ENCODE results near the gene CCDC78. TPM values are rescaled to one million over a fixed set of nuclear protein-coding genes. Genes with fewer than 3 reads are reported as not detected.

CCDC78 gene
- total RNA-seq, 1 experiment from 2014 or later = 20.2 TPM

DNA sequence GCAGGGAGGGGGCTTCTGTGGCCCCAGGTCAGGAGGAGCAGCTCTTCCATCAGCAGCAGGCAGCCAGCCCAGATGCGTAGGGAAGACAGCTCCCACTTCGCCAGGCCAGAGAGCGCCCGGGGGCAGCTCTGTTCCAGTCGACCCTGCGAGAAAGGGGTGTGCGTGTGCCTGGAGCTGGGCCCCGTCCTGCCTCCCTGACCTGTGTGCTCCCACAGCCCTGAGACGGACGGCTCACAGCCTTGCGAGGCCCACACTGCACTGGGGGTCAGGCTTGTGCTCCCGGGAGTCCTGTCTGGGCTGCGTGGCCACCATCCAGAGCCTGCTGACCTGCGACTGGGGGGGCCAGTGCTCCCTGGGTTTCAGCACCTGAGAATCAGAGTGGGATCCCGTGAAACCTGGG lies 33.8 kb upstream of the CCDC78 start:
- no peak for TF ChIP-seq FOXP1 (CRISPR knock-in tag; IDR thresholded peaks at IDR 0.05; ENCODE audit: borderline replicate concordance)
- TF ChIP-seq TP53 (CRISPR knock-in tag; IDR thresholded peaks at IDR 0.05) = no peak
- no peak for TF ChIP-seq CREM (CRISPR knock-in tag; IDR thresholded peaks at IDR 0.05)
- H3K27me3 Mint-ChIP-seq (ENCODE audit: low read depth) = peaks cover 6% of the 10 kb centered on the region; the same call in 1 of the 2 replicates
- DNase-seq (ENCODE audit: low spot score) = no peak
- no peak overlapping the region for H3K4me3 Mint-ChIP-seq
- H3K4me1 Mint-ChIP-seq = no peaks in the 10 kb centered on the region
- H3K36me3 Mint-ChIP-seq = no peaks in the 10 kb centered on the region; the same call in 1 of the 2 replicates
- ChIA-PET CTCF (interaction anchor here (0.9 to 1.6 kb wide), 6 partner anchors 14 to 47 kb away, joined by 3 to 4 read pairs (median 4); partner anchors contain the start of gene CIAO3), POLR2A (no interaction called here)
- ATAC-seq = no peak
- H3K9me3 Mint-ChIP-seq = peaks cover 5% of the 10 kb centered on the region
- H3K27ac Mint-ChIP-seq = no peak overlapping the region

DNA sequence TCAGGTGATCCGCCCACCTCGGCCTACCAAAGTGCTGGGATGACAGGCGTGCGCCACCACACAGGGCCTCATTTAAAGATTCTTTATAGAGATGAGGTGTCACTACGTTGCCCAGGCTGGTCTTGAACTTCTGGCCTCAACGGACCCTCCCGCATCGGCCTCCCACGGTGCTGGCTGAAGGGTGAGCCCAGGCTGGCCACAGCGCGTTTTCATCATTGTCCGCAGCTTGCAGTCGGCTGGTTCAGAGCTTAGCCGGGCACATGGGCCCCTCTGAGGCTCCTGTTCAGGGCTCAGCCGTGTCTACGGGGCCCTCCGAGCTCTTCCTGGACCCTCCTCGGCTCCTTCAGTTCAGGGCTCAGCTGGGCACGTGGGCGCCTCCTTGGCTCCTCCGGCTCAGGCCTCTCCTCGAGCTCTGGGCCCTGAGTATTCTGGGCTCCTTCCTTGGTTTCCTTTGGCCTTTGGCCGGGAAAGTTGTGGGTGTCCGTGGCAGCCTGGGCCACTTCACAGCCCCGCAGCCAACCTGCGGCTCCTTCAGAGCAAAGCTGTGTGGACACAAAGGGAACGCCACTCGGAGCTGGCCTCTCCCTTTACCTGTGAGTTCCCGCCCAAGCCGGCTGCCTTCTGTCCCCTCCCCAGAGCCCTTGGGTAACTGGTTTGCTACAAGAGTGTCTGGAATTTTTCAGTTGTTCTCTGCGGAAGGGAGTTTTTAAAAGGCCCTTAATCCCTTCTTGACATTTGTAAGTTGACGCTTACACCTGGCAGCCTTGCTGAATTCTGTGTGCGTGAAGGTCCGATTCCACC lies 33.1 kb upstream of the CCDC78 start:
- H3K27ac Mint-ChIP-seq = peak overlapping the region; percentile 49; the same call in 1 of the 2 replicates
- TF ChIP-seq RELA (CRISPR knock-in tag; IDR thresholded peaks at IDR 0.05; ENCODE audit: borderline replicate concordance) = no peak
- H3K4me3 Mint-ChIP-seq = no peak overlapping the region
- no peaks in the 10 kb centered on the region for H3K4me1 Mint-ChIP-seq
- no peak for DNase-seq (ENCODE audit: low spot score)
- no peaks in the 10 kb centered on the region; the same call in 1 of the 2 replicates for H3K36me3 Mint-ChIP-seq
- POLR2A ChIA-PET = no interaction called here
- CTCF ChIA-PET = interaction anchor here (0.9 to 1.6 kb wide), 6 partner anchors 14 to 48 kb away, joined by 3 to 4 read pairs (median 4); partner anchors contain the start of gene CIAO3
- H3K9me3 Mint-ChIP-seq = peaks cover 5% of the 10 kb centered on the region
- ATAC-seq = 0 out of 2 replicates have a peak, but pooled peaks have one; percentile 16
- peaks cover 6% of the 10 kb centered on the region; the same call in 1 of the 2 replicates for H3K27me3 Mint-ChIP-seq (ENCODE audit: low read depth)

DNA sequence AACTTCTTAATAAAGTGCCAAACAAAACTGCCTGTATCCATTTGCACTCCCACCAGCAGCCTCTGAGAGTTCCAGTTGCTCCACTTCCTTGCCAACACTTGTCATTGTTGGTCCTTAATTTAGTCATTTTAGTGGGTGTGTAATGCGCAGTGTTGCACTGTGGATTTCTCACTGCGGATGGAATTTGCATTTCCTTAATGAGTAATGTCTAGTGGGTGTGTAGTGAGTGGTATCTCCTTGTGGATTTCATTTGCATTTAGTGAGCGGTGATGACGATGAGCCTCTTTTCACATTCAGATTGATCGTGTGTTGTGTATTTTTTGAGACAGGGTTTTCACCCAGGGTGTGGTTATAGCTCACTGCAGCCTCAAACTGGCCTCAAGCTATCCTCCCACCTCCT lies 30.2 kb upstream of the CCDC78 start:
- CTCF ChIA-PET = no interaction called here
- Mint-ChIP-seq H3K9me3 (peaks cover 5% of the 10 kb centered on the region), H3K36me3 (no peaks in the 10 kb centered on the region; the same call in 1 of the 2 replicates), H3K4me1 (peaks cover 16% of the 10 kb centered on the region), H3K4me3 (no peak overlapping the region), H3K27me3 (ENCODE audit: low read depth) (peaks cover 6% of the 10 kb centered on the region; the same call in 1 of the 2 replicates), H3K27ac (no peak overlapping the region)
- TF ChIP-seq, protein P1, sequence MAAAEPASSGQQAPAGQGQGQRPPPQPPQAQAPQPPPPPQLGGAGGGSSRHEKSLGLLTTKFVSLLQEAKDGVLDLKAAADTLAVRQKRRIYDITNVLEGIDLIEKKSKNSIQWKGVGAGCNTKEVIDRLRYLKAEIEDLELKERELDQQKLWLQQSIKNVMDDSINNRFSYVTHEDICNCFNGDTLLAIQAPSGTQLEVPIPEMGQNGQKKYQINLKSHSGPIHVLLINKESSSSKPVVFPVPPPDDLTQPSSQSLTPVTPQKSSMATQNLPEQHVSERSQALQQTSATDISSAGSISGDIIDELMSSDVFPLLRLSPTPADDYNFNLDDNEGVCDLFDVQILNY (CRISPR knock-in tag; IDR thresholded peaks at IDR 0.05) = no peak
- no peak for TF ChIP-seq TCF7 (CRISPR knock-in tag; IDR thresholded peaks at IDR 0.05; ENCODE audit: low read depth)
- TF ChIP-seq SMAD4 (CRISPR knock-in tag; IDR thresholded peaks at IDR 0.05) = no peak
- TF ChIP-seq, protein P2, sequence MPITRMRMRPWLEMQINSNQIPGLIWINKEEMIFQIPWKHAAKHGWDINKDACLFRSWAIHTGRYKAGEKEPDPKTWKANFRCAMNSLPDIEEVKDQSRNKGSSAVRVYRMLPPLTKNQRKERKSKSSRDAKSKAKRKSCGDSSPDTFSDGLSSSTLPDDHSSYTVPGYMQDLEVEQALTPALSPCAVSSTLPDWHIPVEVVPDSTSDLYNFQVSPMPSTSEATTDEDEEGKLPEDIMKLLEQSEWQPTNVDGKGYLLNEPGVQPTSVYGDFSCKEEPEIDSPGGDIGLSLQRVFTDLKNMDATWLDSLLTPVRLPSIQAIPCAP (CRISPR knock-in tag; IDR thresholded peaks at IDR 0.05) = no peak
- no peak for TF ChIP-seq EMX1 (CRISPR knock-in tag; IDR thresholded peaks at IDR 0.05)
- no peak for DNase-seq (ENCODE audit: low spot score)
- no peak for ATAC-seq
- POLR2A ChIA-PET = no interaction called here

DNA sequence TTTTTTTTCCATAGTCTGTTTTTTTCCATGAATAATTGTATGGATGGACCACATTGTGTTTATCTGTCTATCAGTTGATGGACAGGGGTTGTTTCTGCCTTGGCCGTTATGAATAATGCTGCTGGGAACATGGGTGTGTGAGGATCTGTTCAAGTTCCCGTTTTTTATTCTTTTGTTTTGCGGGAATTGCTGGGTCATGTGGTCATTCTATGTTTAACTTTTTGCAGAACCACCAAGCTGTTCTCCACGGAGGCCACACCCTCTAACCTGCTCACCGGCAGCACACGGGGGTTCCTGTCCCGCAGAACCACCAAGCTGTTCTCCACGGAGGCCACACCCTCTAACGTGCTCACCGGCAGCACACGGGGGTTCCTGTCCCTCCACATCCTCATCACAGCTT lies 28.4 kb upstream of the CCDC78 start:
- CTCF ChIA-PET = no interaction called here
- Mint-ChIP-seq H3K4me3 (no peak overlapping the region), H3K27ac (no peak overlapping the region), H3K36me3 (no peaks in the 10 kb centered on the region; the same call in 1 of the 2 replicates), H3K4me1 (peaks cover 28% of the 10 kb centered on the region), H3K27me3 (ENCODE audit: low read depth) (peaks cover 6% of the 10 kb centered on the region; the same call in 1 of the 2 replicates), H3K9me3 (peaks cover 5% of the 10 kb centered on the region)
- ATAC-seq (no peak), DNase-seq (ENCODE audit: low spot score) (no peak)
- POLR2A ChIA-PET = interaction anchor here (0.6 kb wide), 1 partner anchor 369 kb away, joined by 3 read pairs; no protein-coding TSS in a partner anchor
- TF ChIP-seq, protein P3, sequence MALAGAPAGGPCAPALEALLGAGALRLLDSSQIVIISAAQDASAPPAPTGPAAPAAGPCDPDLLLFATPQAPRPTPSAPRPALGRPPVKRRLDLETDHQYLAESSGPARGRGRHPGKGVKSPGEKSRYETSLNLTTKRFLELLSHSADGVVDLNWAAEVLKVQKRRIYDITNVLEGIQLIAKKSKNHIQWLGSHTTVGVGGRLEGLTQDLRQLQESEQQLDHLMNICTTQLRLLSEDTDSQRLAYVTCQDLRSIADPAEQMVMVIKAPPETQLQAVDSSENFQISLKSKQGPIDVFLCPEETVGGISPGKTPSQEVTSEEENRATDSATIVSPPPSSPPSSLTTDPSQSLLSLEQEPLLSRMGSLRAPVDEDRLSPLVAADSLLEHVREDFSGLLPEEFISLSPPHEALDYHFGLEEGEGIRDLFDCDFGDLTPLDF (CRISPR knock-in tag; IDR thresholded peaks at IDR 0.05) = no peak
- TF ChIP-seq FOXP1 (CRISPR knock-in tag; IDR thresholded peaks at IDR 0.05; ENCODE audit: borderline replicate concordance) = no peak
- TF ChIP-seq, protein P4, sequence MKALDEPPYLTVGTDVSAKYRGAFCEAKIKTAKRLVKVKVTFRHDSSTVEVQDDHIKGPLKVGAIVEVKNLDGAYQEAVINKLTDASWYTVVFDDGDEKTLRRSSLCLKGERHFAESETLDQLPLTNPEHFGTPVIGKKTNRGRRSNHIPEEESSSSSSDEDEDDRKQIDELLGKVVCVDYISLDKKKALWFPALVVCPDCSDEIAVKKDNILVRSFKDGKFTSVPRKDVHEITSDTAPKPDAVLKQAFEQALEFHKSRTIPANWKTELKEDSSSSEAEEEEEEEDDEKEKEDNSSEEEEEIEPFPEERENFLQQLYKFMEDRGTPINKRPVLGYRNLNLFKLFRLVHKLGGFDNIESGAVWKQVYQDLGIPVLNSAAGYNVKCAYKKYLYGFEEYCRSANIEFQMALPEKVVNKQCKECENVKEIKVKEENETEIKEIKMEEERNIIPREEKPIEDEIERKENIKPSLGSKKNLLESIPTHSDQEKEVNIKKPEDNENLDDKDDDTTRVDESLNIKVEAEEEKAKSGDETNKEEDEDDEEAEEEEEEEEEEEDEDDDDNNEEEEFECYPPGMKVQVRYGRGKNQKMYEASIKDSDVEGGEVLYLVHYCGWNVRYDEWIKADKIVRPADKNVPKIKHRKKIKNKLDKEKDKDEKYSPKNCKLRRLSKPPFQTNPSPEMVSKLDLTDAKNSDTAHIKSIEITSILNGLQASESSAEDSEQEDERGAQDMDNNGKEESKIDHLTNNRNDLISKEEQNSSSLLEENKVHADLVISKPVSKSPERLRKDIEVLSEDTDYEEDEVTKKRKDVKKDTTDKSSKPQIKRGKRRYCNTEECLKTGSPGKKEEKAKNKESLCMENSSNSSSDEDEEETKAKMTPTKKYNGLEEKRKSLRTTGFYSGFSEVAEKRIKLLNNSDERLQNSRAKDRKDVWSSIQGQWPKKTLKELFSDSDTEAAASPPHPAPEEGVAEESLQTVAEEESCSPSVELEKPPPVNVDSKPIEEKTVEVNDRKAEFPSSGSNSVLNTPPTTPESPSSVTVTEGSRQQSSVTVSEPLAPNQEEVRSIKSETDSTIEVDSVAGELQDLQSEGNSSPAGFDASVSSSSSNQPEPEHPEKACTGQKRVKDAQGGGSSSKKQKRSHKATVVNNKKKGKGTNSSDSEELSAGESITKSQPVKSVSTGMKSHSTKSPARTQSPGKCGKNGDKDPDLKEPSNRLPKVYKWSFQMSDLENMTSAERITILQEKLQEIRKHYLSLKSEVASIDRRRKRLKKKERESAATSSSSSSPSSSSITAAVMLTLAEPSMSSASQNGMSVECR (CRISPR knock-in tag; IDR thresholded peaks at IDR 0.05; ENCODE audit: borderline replicate concordance) = no peak
- TF ChIP-seq, protein P5, sequence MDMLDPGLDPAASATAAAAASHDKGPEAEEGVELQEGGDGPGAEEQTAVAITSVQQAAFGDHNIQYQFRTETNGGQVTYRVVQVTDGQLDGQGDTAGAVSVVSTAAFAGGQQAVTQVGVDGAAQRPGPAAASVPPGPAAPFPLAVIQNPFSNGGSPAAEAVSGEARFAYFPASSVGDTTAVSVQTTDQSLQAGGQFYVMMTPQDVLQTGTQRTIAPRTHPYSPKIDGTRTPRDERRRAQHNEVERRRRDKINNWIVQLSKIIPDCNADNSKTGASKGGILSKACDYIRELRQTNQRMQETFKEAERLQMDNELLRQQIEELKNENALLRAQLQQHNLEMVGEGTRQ (CRISPR knock-in tag; IDR thresholded peaks at IDR 0.05) = no peak
- TF ChIP-seq NFATC4 (CRISPR knock-in tag; IDR thresholded peaks at IDR 0.05) = no peak
- no peak for TF ChIP-seq FOXJ3 (CRISPR knock-in tag; IDR thresholded peaks at IDR 0.05; ENCODE audit: borderline replicate concordance)
- no peak for TF ChIP-seq ESRRA (CRISPR knock-in tag; IDR thresholded peaks at IDR 0.05; ENCODE audit: borderline replicate concordance)
- TF ChIP-seq GABPB1 (CRISPR knock-in tag; IDR thresholded peaks at IDR 0.05) = no peak
- TF ChIP-seq, protein P6, sequence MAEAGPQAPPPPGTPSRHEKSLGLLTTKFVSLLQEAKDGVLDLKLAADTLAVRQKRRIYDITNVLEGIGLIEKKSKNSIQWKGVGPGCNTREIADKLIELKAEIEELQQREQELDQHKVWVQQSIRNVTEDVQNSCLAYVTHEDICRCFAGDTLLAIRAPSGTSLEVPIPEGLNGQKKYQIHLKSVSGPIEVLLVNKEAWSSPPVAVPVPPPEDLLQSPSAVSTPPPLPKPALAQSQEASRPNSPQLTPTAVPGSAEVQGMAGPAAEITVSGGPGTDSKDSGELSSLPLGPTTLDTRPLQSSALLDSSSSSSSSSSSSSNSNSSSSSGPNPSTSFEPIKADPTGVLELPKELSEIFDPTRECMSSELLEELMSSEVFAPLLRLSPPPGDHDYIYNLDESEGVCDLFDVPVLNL (CRISPR knock-in tag; IDR thresholded peaks at IDR 0.05; ENCODE audit: borderline replicate concordance, low read depth) = no peak

Data from WTC11 (cell line).